Colonic mucosa (tissue), 4 donors: Measurements from ENCODE around the gene RNF187. TPM values are rescaled to one million over a fixed set of nuclear protein-coding genes. Genes with fewer than 3 reads are reported as not detected.

Source experiments
- DNase-seq: peaks from one replicate; pipeline ENCODE4 v3.0.0-alpha.2; 2020
- H3K27ac ChIP-seq: fragments of 200-600 bp; one replicate; pipeline ENCODE4 v1.8.0; 2021
- H3K27me3 ChIP-seq: fragments of 200-600 bp; one replicate; pipeline ENCODE4 v1.8.0; 2021
- H3K36me3 ChIP-seq: fragments of 200-600 bp; one replicate; pipeline ENCODE4 v1.8.0; 2021
- H3K4me1 ChIP-seq: fragments of 200-600 bp; one replicate; pipeline ENCODE4 v1.8.0; 2021; ENCODE audit warnings: mild to moderate bottlenecking
- H3K4me3 ChIP-seq: fragments of 200-600 bp; one replicate; pipeline ENCODE4 v1.8.0; 2021
- H3K9ac ChIP-seq, 2 donors: one replicate each; pipeline ENCODE4 v1.7.0; 2013; ENCODE audit warnings: control low read depth in 2 of 2, low read depth in 2 of 2, low read length in 2 of 2
- H3K9me3 ChIP-seq: fragments of 200-600 bp; one replicate; pipeline ENCODE4 v1.8.0; 2021
- CTCF ChIP-seq: fragments of 200-600 bp; IDR thresholded peaks from one replicate; pipeline ENCODE4 v1.8.0; 2022; ENCODE audit warnings: antibody characterized with exemption, mild to moderate bottlenecking
- intact Hi-C: fragments of 100-400 bp; cut with DNase I; formaldehyde crosslinking; loops from one replicate; pipeline ENCODE4 v1.14.1; 2022
- total RNA-seq, 2 donors: library from RNA; stranded (reverse); fragmentation: NEBNext Ultra II Directional in 1 of 2; extraction: Animal tissue kit (Norgen Biotek cat#: 25700) in 1 of 2; gene quantifications; one replicate each; pipeline ENCODE4 v1.2.1, GENCODE V29; 2021
- donor health status: healthy.
- donor health status: DM: no; HTN: no; CAD: no.
- donor health status: DM: no; HTN: no; CAD: no.

RNF187 gene
- total RNA-seq, 2 donors from 2014 or later = 84.5 to 97.5 TPM

GRCh38 chr1:228513236-228513900, 26.2 kb downstream of the RNF187 start:
- Histone ChIP-seq H3K27ac (no peak overlapping the region), H3K4me1 (no peaks in the 10 kb centered on the region), H3K9me3 (no peaks in the 10 kb centered on the region), H3K4me3 (no peak overlapping the region), H3K36me3 (no peaks in the 10 kb centered on the region), H3K27me3 (peaks cover 7% of the 10 kb centered on the region), H3K9ac (no peak overlapping the region)
- no peak for DNase-seq
- intact Hi-C loops = no loop called here
- TF ChIP-seq CTCF = no peak

- Histone ChIP-seq H3K36me3 (no peaks in the 10 kb centered on the region), H3K27me3 (peaks cover 7% of the 10 kb centered on the region), H3K9me3 (no peaks in the 10 kb centered on the region), H3K27ac (no peak overlapping the region), H3K4me3 (no peak overlapping the region), H3K4me1 (no peaks in the 10 kb centered on the region), H3K9ac (no peak overlapping the region)
- TF ChIP-seq CTCF = no peak
- intact Hi-C loops = no loop called here
- DNase-seq = no peak
These were observed 27.2 kb downstream of the RNF187 start for GRCh38 chr1:228514421-228514820.

- no peaks in the 10 kb centered on the region for H3K4me1 ChIP-seq
- no peak for DNase-seq
- H3K4me3 ChIP-seq = no peak overlapping the region
- intact Hi-C loops = no loop called here
- H3K36me3 ChIP-seq = no peaks in the 10 kb centered on the region
- H3K9ac ChIP-seq = no peak overlapping the region
- no peak overlapping the region for H3K27ac ChIP-seq
- no peaks in the 10 kb centered on the region for H3K9me3 ChIP-seq
- peaks cover 7% of the 10 kb centered on the region for H3K27me3 ChIP-seq
- peak; percentile 60 for TF ChIP-seq CTCF
These were observed 28.1 kb downstream of the RNF187 start for GRCh38 chr1:228515200-228515834.

- TF ChIP-seq CTCF = no peak
These were observed 30.5 kb downstream of the RNF187 start for GRCh38 chr1:228517655-228518054.

GRCh38 chr1:228527596-228527995, 40.4 kb downstream of the RNF187 start:
- Histone ChIP-seq H3K9me3 (no peaks in the 10 kb centered on the region), H3K9ac (no peak overlapping the region), H3K27ac (no peak overlapping the region), H3K4me3 (no peak overlapping the region), H3K27me3 (no peaks in the 10 kb centered on the region), H3K36me3 (no peaks in the 10 kb centered on the region), H3K4me1 (no peaks in the 10 kb centered on the region)
- no peak for DNase-seq
- no peak for TF ChIP-seq CTCF
- intact Hi-C loops = no loop called here

More at GRCh38 chr1:228517655-228518054, 30.5 kb downstream of the RNF187 start:
- peaks cover 7% of the 10 kb centered on the region for H3K27me3 ChIP-seq
- DNase-seq = no peak
- H3K4me3 ChIP-seq = no peak overlapping the region
- H3K27ac ChIP-seq = no peak overlapping the region
- H3K9ac ChIP-seq = no peak overlapping the region
- H3K36me3 ChIP-seq = no peaks in the 10 kb centered on the region
- intact Hi-C loops = no loop called here
- no peaks in the 10 kb centered on the region for H3K4me1 ChIP-seq
- no peaks in the 10 kb centered on the region for H3K9me3 ChIP-seq
